Natural killer cell (primary cell): Measurements from ENCODE around the gene GRAP. TPM values are rescaled to one million over a fixed set of nuclear protein-coding genes. Genes with fewer than 3 reads are reported as not detected.

Experiments used
- ATAC-seq, 3 donors: fragments of 150-1000 bp in 2 of 3; fragments of 200-7000 bp in 1 of 3; cut with Tn5 transposase; 1 replicate in 1 of 3; 2 replicates in 2 of 3; pipeline ENCODE4 v1.10.0; 2021; ENCODE audit warnings: mild to moderate bottlenecking in 2 of 3, moderate library complexity in 2 of 3
- DNase-seq, 2 donors: peaks; one replicate each; pipeline versions ENCODE4 v3.0.0 to v3.0.0-alpha.2; 2013 to 2021; ENCODE audit warnings: mixed read lengths in 1 of 2
- H3K27ac ChIP-seq: one replicate; pipeline ENCODE4 v1.5.1; 2013; ENCODE audit warnings: mild to moderate bottlenecking, low read length
- H3K27me3 ChIP-seq: one replicate; pipeline ENCODE4 v1.6.1; 2013; ENCODE audit warnings: low read length; ENCODE audit not compliant: control insufficient read depth, insufficient read depth
- H3K36me3 ChIP-seq: one replicate; pipeline ENCODE4 v1.6.1; 2013; ENCODE audit warnings: low read length; ENCODE audit not compliant: control insufficient read depth, insufficient read depth
- H3K4me1 ChIP-seq: one replicate; pipeline ENCODE4 v1.6.1; 2013; ENCODE audit warnings: low read length; ENCODE audit not compliant: control insufficient read depth, insufficient read depth
- H3K4me3 ChIP-seq: one replicate; pipeline ENCODE4 v1.5.1; 2013; ENCODE audit warnings: low read length
- H3K9me3 ChIP-seq: one replicate; pipeline ENCODE4 v1.6.1; 2013; ENCODE audit warnings: low read length; ENCODE audit not compliant: control insufficient read depth, insufficient read depth
- H3K27ac Mint-ChIP-seq, 2 donors: one replicate each; pipeline ENCODE4 v1.8.0; 2022; ENCODE audit warnings: mild to moderate bottlenecking in 2 of 2, mixed read lengths in 2 of 2, moderate library complexity in 1 of 2
- H3K27me3 Mint-ChIP-seq, 2 donors: one replicate each; pipeline ENCODE4 v1.8.0; 2022; ENCODE audit warnings: low read depth in 2 of 2, mixed read lengths in 2 of 2
- H3K36me3 Mint-ChIP-seq: one replicate; pipeline ENCODE4 v1.8.0; 2022; ENCODE audit warnings: mixed read lengths
- H3K4me1 Mint-ChIP-seq, 2 donors: one replicate each; pipeline ENCODE4 v1.8.0; 2022; ENCODE audit warnings: mixed read lengths in 2 of 2
- H3K4me3 Mint-ChIP-seq: one replicate; pipeline ENCODE4 v1.8.0; 2022; ENCODE audit warnings: mild to moderate bottlenecking, moderate library complexity, mixed read lengths
- H3K9me3 Mint-ChIP-seq, 2 donors: one replicate each; pipeline ENCODE4 v1.8.0; 2022; ENCODE audit warnings: mixed read lengths in 2 of 2
- CTCF ChIP-seq: fragments of 200-600 bp; IDR thresholded peaks from one replicate; pipeline ENCODE4 v1.8.0; 2022; ENCODE audit warnings: antibody characterized with exemption
- WGBS: methylation state at CpG from one replicate; pipeline ENCODE4 v1.1.7; 2013; ENCODE audit warnings: missing lambda C conversion rate; ENCODE audit not compliant: insufficient coverage; 5-methylcytosine and 5-hydroxymethylcytosine counted together
- intact Hi-C: fragments of 100-400 bp; cut with micrococcal nuclease; formaldehyde crosslinking; loops from one replicate; pipeline ENCODE4 v1.14.2; 2022
- total RNA-seq, 4 donors: library from RNA; stranded (reverse); fragments of 120-200 nt in 1 of 4; gene quantifications; one replicate each; pipeline versions ENCODE4 v1.2.3 to v1.2.4, GENCODE V29; 2013 to 2022

Gene GRAP
- total RNA-seq, 3 donors from 2014 or later (not counting 1 experiment from before 2014, with no cell fraction given): 5.6 to 11.3 (median 7.1) TPM

DNA sequence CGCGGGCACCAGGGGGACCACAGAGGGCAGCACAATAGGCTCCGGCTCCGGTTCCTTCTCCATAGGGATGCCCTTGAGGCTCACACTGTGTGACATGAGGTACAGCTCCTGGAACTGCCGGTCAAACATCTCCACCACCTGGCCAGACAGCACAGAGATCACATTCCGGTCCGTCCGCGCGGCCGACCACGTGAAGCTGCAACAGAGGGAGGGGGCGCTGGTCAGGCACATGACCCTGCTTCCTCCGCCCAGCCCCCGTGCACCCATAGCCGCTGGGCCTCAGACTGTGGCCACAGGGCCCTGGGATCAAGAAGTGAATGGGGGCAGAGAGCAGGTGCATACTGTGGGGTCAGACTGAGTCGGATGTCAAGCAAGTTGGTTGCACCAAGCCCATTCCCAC is 68.1 kb downstream of the GRAP start:
- no peak for TF ChIP-seq CTCF
- Histone ChIP-seq H3K27ac (no peak overlapping the region), H3K27me3 (no peaks in the 10 kb centered on the region), H3K4me3 (no peak overlapping the region), H3K9me3 (no peaks in the 10 kb centered on the region), H3K4me1 (no peaks in the 10 kb centered on the region), H3K36me3 (peaks cover 4% of the 10 kb centered on the region)
- Mint-ChIP-seq H3K4me3 (no peak overlapping the region), H3K9me3 (no peaks in the 10 kb centered on the region), H3K27me3 (no peaks in the 10 kb centered on the region), H3K4me1 (no peaks in the 10 kb centered on the region), H3K27ac (no peak overlapping the region), H3K36me3 (no peaks in the 10 kb centered on the region)
- DNase-seq (no peak), ATAC-seq (no peak)
- 96% methylated on average over 17 of the region's 17 CpGs for WGBS
- intact Hi-C loops: no loop called here

- Histone ChIP-seq H3K9me3 (no peaks in the 10 kb centered on the region), H3K27ac (no peak overlapping the region), H3K4me3 (no peak overlapping the region), H3K36me3 (peaks cover 4% of the 10 kb centered on the region), H3K27me3 (no peaks in the 10 kb centered on the region), H3K4me1 (no peaks in the 10 kb centered on the region)
- ATAC-seq: no peak
- no peak overlapping the region for H3K4me3 Mint-ChIP-seq
- no peaks in the 10 kb centered on the region for H3K36me3 Mint-ChIP-seq
- intact Hi-C loops: no loop called here
- 96% methylated on average over 13 of the region's 13 CpGs for WGBS
- no peak overlapping the region for H3K27ac Mint-ChIP-seq
- DNase-seq: no peak
- no peaks in the 10 kb centered on the region for H3K9me3 Mint-ChIP-seq
- H3K4me1 Mint-ChIP-seq: no peaks in the 10 kb centered on the region
- H3K27me3 Mint-ChIP-seq: no peaks in the 10 kb centered on the region
- no peak for TF ChIP-seq CTCF
These were observed 68.7 kb downstream of the GRAP start for GRCh38 chr17:18978050-18978449.

DNA sequence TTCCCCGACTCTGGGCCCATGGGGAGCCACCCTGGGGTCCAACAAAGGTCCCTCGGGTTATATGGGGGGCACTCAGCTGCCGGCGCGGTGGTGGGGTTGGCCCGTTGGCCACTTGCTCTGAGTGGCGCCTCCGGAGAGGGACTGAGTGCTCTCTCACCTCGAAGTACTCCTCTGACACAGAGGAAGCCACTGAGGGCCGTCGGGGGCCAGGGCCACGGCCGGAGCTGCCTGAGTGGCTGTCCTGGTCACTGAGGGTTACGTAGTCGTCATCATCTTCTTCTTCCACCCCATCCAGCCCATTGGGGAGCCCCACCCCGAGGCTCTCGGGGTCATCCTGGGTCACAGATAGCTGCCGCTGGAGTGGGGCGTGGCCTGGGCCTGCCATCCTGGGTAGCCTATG is 69.1 kb downstream of the GRAP start:
- Mint-ChIP-seq H3K9me3 (no peaks in the 10 kb centered on the region), H3K4me3 (no peak overlapping the region), H3K27ac (no peak overlapping the region), H3K27me3 (no peaks in the 10 kb centered on the region), H3K36me3 (no peaks in the 10 kb centered on the region), H3K4me1 (no peaks in the 10 kb centered on the region)
- DNase-seq (no peak), ATAC-seq (no peak)
- Histone ChIP-seq H3K4me3 (no peak overlapping the region), H3K27me3 (no peaks in the 10 kb centered on the region), H3K36me3 (peaks cover 4% of the 10 kb centered on the region), H3K4me1 (no peaks in the 10 kb centered on the region), H3K9me3 (no peaks in the 10 kb centered on the region), H3K27ac (no peak overlapping the region)
- 93% methylated on average over 19 of the region's 19 CpGs for WGBS
- intact Hi-C loops: no loop called here
- no peak for TF ChIP-seq CTCF

DNA sequence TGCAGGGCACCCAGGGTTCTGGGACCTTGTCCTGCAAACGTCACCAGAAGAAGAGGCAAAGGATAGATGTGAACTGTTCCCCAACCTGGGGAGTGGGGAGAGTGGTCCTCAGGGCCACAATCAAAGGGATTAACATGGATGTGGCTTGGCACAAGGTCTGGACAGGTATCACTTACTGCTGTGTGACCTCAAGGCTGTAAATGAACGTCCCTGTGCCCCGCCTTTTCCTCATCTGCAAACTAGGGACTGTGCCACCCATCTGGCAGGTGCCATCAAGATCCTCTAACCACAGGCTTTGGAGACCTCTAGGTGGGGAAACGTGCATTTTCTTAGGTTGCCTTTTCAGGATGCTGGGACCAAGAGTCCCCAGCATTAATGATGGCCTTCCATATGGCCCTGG is 69.7 kb downstream of the GRAP start:
- Mint-ChIP-seq H3K27ac (no peak overlapping the region), H3K27me3 (no peaks in the 10 kb centered on the region), H3K4me3 (no peak overlapping the region), H3K9me3 (no peaks in the 10 kb centered on the region), H3K4me1 (no peaks in the 10 kb centered on the region), H3K36me3 (no peaks in the 10 kb centered on the region)
- Histone ChIP-seq H3K36me3 (peaks cover 4% of the 10 kb centered on the region), H3K27me3 (no peaks in the 10 kb centered on the region), H3K4me1 (no peaks in the 10 kb centered on the region), H3K27ac (no peak overlapping the region), H3K9me3 (no peaks in the 10 kb centered on the region), H3K4me3 (no peak overlapping the region)
- intact Hi-C loops: no loop called here
- WGBS: 86% methylated on average over 4 of the region's 4 CpGs
- DNase-seq (no peak), ATAC-seq (no peak)
- TF ChIP-seq CTCF: no peak
